M059J (cell line): ENCODE measurements around the gene LMAN2L. TPM values are rescaled to one million over a fixed set of nuclear protein-coding genes. Genes with fewer than 3 reads are reported as not detected.

Source experiments
- DNase-seq: peaks from one replicate; pipeline ENCODE4 v3.0.0-alpha.2; 2012; ENCODE audit warnings: low read depth
- total RNA-seq: library from RNA; depleted of rRNA; stranded (reverse); fragments of >200 nt; shearing (Covaris generic); gene quantifications from 2 replicates; pipeline ENCODE4 v1.2.3, GENCODE V29; 2014

Gene LMAN2L
- total RNA-seq, 1 experiment from 2014 or later: 65.3 TPM

DNA sequence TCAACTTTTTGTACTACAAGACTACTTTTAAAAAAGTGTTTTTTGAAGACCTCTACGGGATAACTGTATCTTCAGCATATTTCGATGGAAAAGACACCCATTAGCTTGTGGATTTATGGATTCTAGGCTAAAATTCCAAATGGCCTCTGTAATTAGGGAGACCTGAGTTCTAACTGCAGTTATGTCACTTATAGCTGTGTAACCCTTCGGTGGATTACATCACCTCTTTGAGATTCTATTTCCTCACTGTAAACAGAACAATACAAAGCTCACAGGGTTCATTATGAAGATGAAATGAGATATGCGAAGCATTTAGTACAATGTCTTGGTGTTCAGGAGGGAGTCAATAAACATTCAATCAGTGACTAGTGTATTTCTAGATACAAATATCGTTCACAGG is 24.2 kb downstream of the LMAN2L start:
- no peak for DNase-seq

DNA sequence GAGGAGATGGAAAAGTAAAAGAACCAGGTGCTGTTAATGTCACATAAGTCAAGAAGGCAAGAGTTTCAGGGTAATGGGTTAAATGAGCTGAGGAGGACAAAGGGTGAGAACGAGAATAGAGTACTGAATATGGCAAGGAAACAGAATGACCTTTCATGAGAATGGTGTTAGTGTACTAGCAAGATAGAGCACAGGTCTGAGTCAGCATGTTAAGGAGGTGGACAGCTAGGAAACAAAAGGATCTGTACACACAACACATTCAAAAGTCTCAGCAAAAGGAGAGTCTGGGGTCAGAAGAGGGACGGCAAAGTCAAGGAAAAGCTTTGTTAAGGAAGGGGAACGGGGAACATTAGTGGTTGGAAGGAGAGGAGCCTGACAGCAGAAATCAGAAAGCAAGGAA is 28.9 kb downstream of the LMAN2L start:
- no peak for DNase-seq

DNA sequence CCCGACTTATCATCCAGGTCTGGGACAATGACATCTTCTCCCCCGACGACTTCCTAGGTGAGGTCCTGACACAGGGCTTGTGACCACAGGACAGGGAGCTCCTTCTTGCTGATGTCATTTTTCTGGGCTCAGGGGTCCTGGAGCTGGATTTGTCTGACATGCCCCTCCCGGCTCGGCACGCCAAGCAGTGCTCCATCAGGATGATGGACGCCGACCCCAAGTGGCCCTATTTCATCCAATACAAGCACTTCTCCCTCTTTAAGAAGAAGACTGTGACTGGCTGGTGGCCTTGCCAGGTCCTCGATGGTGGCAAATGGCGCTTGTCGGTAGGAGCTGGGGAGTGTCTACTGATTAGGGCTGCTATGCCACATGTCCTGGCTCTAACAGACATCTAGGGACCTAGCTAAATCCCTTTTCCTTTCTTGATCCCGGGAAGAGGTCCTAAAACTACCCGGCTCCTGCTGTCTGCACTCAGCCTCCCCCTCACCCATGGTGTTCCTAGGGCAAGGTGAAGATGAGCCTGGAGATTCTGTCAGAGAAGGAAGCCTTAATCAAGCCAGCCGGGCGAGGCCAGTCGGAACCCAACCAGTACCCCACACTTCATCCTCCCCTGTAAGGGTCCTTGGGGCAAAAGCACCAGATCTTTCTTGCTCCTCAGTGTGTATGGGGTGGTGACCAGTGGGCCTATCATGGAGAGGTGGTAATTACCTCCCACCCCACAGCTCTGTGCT is 36.7 kb downstream of the LMAN2L start:
- no peak for DNase-seq

DNA sequence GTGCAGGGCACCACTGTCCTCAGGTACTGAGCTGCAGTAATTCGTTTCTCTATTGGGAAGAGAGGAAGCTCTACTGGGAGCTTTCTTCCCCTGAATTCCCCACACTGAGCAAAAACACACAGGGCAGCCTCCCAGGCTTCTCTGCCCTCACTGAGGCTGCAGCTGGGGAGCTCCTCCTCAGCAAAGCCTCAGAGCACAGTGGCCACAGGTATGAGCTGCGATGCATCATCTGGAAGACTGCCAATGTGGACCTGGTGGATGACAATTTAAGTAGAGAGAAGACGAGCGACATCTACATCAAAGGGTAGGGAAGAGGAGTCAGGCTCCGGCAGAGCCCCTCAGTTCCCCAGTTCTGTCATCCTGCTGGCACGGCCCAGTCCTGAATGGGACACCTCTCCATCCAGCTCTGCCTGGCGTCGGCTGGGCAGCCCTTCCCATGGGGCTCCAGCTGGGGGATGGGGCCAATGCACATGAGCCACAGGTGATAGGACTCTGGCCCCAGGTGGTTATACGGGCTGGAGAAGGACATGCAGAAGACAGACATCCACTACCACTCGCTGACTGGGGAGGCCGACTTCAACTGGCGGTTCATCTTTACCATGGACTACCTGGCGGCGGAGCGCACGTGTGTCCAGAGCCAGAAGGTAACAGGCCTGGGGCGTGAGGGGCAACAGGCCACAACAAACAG is 37.6 kb downstream of the LMAN2L start:
- peak; percentile 25 for DNase-seq

DNA sequence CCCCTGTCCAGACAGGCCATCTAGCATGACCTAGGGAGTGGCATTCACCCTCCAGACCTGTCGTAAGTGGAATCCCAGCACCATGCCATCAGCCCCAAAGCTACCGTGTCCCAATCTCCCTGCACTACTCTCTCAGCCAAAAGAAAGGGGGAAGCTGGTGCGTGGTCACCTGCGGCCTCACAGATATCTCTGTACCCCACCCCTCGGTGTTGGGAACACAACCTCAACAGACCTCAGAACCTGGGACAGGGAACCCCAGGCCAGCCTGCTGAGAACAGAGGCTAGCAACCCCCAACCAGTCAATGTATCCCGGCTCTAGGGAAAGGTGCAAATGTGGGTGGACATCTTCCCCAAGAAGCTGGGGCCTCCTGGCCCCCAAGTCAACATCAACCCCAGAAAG is 38.2 kb downstream of the LMAN2L start:
- no peak for DNase-seq

DNA sequence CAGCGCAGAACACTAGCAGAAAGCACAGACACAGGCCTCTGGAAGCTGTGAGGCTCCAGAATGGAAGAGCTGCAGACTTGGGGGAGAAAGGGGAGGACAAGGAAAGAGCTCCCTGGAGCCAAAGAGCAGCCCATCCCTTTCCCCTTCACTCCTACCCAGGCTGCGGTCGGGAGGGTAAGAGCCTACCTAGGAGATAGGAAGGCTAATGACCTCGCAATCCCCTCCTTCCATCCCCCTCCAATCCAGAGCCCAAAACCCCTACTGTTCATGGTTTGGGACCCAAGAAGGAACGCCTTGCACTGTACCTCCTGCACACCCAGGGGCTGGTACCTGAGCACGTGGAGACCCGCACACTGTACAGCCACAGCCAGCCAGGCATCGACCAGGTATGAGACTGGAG is 39.8 kb downstream of the LMAN2L start:
- DNase-seq: no peak

DNA sequence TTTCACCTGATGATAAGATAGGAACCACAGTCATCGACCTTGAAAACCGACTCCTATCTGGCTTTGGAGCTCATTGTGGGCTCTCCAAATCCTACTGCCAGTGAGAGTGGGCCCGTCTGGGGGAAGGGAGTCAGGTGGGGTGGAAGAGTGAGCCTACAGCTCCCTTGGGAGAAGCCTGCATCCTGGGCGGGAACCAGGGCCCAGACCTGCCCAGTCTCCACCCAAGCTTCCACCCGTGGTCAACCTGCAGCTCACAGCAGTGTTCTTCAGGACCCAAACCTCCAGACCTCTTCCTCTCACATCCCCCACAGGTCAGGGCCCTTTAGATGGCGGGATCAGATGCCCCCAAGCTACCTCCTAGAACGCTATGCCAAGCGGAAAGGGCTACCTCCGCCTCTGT is 40.2 kb downstream of the LMAN2L start:
- no peak for DNase-seq

DNA sequence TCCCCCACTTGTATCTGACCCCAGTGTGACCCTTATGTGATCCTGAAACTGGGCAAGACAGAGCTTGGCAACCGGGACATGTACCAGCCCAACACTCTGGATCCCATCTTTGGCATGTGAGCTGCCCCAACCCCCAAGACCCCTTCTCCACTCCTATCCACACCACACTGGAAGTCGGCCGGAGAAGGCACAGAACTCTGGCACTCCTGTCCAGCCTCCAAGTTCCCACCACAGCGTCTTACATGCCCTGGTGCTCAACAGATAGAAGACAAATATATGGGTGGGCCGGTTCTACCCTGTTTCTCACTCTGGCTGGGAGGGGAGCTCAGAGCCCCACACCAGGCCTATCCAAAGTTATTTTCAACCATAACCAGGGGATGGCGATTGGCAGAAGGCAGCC is 40.8 kb downstream of the LMAN2L start:
- DNase-seq: no peak

DNA sequence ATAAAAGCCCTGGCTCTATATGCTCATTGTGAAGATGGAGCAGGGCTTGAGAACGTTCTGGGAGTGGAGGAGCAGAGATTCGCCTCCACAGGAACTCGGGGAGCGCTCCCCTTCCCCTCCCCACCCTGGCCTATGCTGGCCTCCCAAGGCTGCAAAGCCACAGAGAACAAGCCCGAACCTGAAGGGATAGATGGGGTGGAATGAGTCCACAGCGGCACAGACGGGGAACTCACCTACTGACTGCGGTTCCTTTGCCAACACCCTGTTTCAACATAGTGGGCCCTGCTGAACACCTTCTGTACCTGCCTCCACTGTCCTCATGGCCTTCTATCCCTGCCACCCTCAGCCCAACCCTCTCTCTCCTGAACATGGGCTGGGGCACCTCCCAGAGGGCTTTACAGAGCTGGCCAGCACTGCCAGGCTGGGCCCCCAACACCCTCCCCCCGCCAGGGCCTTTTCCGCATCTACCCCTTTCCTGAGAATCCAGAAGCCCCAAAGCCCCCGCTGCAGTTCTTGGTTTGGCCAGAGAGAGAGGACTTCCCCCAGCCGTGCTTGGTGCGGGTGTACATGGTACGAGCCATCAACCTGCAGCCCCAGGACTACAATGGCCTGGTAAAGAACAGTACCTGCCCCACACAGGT is 41.5 kb downstream of the LMAN2L start:
- no peak for DNase-seq

DNA sequence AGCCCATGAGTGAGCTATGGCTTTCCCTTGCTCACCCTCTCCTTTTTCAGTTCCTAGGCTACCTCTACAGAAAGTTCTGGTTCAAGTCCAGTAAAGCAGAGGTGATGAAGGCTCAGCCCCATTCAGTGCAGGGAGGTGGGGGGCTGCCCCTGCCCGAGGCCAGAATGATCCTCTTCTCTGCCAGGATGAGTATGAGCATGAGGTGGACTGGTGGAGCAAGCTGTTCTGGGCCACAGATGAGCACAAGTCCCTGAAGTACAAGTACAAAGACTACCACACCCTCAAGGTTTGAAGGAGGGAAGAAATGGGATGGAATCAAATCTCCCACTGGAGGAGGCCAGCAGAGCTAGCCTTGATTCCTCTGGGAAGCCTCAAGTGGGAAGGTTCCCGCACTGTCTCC is 42.4 kb downstream of the LMAN2L start:
- no peak for DNase-seq

DNA sequence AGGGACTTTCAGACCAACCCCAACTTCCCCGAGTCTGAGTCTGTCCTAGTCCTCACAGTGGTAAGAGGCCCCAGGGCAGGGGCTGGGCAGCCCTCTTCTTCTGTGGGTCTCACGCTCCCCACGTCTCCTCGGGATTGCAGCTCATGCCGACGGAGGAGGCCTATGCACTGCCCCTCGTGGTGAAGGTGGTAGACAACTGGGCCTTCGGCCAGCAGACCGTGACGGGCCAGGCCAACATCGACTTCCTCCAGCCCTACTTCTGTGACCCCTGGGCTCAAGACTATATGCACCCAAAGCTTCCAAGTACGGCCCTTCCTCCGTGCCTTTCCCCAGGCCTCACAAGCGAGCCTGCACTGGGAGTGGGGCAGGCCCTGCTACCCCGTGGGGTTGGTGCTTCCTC is 44.3 kb downstream of the LMAN2L start:
- DNase-seq: no peak

DNA sequence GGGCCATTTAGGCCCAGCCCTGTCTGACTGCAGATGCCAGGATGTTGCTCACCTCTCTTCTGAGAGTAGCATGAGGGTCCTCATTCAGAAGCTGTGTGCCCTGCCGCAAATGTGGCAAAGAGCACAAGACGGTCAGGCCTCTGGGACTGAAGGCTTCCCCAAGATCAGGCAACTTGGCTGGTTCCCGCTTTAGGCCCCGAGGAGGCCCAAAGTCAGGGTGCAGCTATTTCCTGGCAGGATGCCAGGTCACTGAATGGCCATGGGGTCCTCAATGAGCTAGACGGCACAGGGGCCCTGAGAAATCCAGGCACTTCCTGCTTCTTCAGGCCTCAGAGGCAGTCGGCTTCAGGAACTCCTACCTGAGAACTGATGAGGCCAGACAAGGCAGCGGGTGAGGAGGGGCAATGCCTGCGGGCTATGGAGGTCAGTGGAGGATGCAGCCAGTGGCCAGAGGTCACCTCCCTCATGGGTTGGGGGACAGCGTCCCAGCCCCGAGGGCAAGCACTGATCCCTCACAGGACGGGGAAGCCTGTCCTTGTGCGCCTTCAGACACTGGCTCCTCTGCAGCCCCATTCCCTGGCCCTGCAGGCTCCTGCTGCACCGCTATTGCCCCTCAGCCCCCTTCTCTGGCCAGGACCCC is 44.9 kb downstream of the LMAN2L start:
- DNase-seq: no peak

DNA sequence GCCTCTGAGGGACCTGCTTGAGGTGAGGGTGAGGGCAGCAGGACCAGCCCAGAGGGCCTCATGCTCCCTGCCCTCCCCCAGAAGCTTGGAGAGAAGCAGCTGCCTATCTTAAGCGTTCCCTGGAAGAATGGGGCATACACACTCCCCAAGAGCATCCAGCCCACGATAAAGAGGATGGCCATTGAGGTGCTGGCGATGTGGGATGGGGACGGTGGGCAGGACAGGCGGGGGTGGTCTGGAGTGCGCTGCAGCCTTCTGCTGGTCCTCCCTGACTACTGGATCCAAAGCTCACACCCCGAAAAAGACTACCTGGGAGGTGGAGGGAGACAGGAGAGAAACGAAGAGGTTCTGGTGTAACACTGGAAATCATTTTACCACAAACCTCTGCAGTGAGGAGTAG is 45.6 kb downstream of the LMAN2L start:
- no peak for DNase-seq

DNA sequence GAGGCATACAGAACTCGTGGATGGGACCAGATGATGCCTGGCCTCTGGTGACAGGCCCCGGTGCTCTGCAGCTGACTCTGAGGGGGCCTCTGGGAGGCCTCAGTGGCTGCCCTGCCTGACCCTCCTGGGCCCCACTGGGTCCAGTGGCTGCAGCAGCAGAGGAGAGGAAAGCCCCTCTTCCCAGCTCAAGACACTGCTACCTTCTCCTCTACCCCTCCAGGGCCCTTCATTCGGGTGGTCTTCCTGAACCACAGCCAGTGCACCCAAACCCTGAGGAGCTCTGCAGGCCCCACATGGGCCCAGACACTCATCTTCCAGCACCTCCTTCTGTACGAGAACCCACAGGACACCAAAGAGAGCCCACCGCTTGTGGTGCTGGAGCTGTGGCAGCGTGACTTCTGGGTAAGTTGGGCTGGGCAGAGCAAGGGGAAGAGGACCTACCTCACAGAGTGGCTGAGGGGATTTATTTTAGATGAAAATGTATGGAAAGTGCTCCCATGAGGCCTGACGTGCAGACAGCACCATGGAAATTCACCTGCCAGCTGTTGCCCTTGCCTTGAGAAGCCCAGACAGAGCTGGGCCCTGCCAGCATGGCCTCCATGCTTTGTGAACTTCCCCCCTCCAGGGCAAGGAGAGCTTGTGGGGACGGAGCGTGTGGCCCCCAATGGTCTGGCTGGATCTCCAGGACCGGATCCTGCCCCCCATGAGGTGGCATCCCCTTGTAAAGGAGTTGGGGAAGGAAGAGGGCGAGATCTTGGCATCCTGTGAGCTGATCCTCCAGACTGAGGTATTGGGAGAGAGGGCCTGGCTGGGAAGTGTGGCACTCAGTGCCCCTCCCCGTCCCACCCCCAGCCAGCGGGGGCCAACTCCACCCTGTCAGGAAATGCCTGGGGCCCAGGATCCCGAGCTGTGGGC is 46.3 kb downstream of the LMAN2L start:
- DNase-seq: no peak

DNA sequence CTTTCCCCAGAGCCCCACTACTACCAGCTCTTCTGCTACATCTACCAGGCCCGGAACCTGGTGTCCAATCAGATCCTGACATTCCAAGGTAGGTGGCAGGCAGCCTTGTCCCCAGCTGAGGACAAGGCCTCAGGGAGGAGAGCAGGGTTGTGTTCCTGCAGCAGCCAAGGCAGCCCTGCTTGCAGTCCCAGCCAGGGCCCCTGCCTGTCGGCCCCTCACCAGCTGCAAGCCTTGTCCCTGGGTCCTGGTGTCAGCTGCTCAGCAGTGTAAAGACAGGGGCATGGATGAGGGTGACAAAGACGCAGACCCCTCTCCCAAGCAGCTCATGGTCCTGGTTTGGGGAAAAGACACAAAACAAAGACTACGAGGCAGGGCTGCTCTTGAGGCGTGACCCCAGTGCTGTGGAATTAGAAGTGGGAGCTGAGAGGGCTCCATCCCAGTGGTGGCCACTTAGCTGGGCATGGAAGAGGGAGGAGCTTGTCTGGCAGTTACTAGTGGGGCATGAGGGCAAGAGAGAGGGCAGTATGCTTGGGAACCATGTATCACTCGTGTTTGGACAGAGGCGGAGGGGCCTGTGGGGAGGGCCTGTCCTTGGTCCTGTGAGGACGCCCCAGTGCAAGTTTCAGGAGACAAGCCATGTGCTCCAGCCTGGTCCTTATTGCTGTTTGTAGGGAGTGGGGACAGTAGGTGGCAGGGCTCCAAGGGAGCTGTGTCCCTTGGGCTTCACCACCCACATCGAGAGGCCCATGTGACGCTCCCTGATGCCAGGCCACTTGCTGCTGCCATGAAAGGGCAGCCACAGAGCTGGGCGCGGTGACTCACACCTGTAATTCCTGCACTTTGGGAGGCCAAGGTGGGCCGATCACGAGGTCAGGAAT is 47.5 kb downstream of the LMAN2L start:
- DNase-seq: no peak

DNA sequence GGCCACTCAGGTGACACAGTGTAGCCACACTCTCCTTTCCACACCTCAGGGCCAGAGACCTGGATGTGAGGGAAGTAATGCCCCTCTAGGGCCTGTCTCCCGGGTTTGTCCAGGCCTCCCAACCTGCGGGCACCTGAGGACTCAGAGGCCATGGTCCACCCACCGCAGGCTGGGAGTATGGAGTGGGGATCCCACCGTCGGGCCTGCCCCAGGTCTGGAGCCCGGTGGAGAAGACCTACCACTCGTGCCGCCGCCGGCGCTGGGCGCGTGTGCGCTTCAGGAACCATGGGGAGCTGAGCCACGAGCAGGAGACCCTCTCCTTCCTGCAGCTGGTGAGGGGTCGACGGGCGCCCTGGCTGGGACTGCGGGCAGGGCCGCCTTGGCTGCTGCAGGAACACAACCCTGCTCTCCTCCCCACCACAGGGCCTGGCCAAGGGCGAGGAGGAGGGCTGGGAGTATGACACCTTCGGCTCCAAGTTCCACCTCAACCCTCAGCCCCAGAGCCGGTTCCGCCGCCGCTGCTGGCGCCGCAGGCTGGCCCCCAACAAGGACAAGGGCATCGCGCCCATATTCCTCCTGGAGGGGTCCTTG is 48.7 kb downstream of the LMAN2L start:
- DNase-seq: no peak

DNA sequence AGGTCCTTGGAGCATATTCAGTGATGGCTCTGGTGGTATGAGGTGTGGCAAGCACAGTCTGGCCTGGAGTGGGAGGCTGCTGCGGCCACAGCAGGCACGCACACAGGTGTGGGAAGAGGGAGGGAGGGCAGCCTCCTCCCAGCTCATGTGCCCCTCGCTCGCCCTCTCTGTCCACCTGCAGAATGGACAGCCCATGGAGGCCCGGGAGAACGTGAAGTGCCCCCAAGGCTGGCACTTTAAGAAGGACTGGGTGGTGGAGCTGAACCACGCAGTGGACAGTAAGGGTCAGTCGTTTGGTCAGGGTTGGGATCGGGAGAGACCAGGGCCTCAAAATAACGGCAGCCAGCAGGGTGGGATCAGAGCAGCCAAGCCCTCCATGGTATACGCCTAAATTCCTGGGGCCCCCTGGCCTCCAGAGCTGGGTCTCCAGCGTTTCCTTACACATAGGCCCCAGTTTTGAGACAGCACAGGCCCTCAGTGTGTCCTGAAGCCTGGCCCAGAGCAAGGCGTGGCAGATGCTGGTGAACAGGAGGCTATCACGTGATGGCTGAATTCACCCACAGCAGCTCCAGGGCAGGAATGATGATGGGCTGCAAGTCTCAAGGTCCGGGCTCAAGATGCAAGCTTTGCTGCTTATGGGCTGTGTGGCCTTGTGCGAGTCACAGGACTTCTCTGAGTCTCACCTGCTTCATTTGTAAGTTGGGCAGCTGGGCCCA is 49.4 kb downstream of the LMAN2L start:
- DNase-seq: no peak

DNA sequence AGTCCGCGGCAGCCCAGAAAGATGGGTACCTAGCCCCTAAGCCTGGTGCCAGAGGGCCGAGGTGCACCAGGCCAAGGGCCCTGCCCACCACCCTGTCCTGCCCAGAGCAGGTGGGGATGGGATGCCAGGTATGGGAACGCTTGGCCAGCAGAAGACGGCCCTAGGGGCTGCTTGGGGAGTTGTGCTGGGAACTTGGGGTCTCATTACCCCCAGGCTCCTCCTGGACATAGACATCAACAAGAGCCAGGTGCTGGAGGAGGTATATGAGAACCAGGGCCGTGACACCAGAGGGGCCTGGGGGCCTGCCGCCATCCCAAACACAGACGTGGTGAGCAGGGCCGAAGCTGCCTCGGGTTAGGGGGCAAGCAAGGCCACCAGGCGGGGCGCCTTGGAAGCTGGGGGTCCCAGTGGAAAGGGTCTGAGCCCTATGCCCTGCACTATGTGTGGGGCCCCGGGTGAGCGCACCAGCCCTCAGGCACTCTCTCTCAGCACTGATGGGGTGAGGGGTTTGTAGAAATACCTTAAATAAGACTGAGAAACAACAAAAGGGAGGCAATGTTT is 50.4 kb downstream of the LMAN2L start:
- no peak for DNase-seq
